GM12878 (cell line): ENCODE results near the gene NR1I2. TPM values are rescaled to one million over a fixed set of nuclear protein-coding genes. Genes with fewer than 3 reads are reported as not detected.
A peak's percentile ranks its signal among the peaks of the same experiment; 100 is the strongest.

ENCODE experiments used
- ATAC-seq: fragments of 200-7000 bp; cut with Tn5 transposase; 3 replicates; pipeline ENCODE4 v1.9.1; 2020; ENCODE audit warnings: mild to moderate bottlenecking, moderate library complexity
- BruUV-seq: library from RNA; stranded (reverse); fragments of 400-500 nt; replicated peaks from 2 replicates; lab custom pipeline; 2021; lab: Mats Ljungman, UMichigan
- CTCF ChIA-PET: fragments of 300-600 bp; sonication (Branson Sonifier 250); formaldehyde crosslinking; extraction: SDS; loops from one replicate; lab custom pipeline; 2021; ENCODE audit warnings: inconsistent platforms; lab: Yijun Ruan, JAX
- POLR2A ChIA-PET: fragments of 350-600 bp; formaldehyde crosslinking; extraction: SDS; loops from one replicate; lab custom pipeline; 2021; ENCODE audit warnings: inconsistent platforms; lab: Charles Lee
- RAD21 ChIA-PET: fragments of 300-600 bp; sonication (Branson Sonifier 250); formaldehyde crosslinking; loops from one replicate; lab custom pipeline; 2023; ENCODE audit warnings: antibody characterized with exemption; ENCODE audit not compliant: unreplicated experiment; lab: Charles Lee
- SMC1A ChIA-PET: fragments of 300-600 bp; sonication (Branson Sonifier 250); formaldehyde crosslinking; loops from one replicate; lab custom pipeline; 2023; ENCODE audit not compliant: unreplicated experiment, uncharacterized antibody; lab: Charles Lee
- DNase-seq: peaks from one replicate; pipeline ENCODE4 v3.0.0-alpha.2; 2011; ENCODE audit warnings: low read depth, low spot score
- FAIRE-seq: peaks from 3 replicates; lab custom pipeline; 2011; peaks lifted over from hg19 to GRCh38; lab: Jason Lieb, UNC
- H2AFZ ChIP-seq: 2 replicates; pipeline ENCODE4 v1.6.0; 2011; ENCODE audit warnings: low read depth, low read length, control low read depth; ENCODE audit not compliant: control insufficient read depth
- H3K27ac ChIP-seq: 2 replicates; pipeline ENCODE4 v1.5.1; 2011; ENCODE audit warnings: control low read depth; ENCODE audit not compliant: control insufficient read depth, insufficient read depth
- H3K27me3 ChIP-seq, 2 experiments: replicated peaks in 1 of 2; 2 replicates each; pipeline versions ENCODE4 v1.6.0 to v1.6.1; 2011; ENCODE audit warnings: low read length in 1 of 2; ENCODE audit not compliant: control insufficient read depth in 2 of 2, insufficient read depth in 2 of 2
- H3K36me3 ChIP-seq, 2 experiments: 2 replicates each; pipeline ENCODE4 v1.5.1; 2011; ENCODE audit warnings: low read length in 1 of 2; ENCODE audit not compliant: control insufficient read depth in 2 of 2, insufficient read depth in 2 of 2
- H3K4me1 ChIP-seq: 2 replicates; pipeline ENCODE4 v1.6.1; 2011; ENCODE audit warnings: mild to moderate bottlenecking, low read length, moderate library complexity, mixed read lengths; ENCODE audit not compliant: control insufficient read depth, insufficient read depth
- H3K4me2 ChIP-seq: 2 replicates; pipeline ENCODE4 v1.6.0; 2011; ENCODE audit warnings: control low read depth; ENCODE audit not compliant: control insufficient read depth, insufficient read depth
- H3K4me3 ChIP-seq: fragments of 200-600 bp; sonication (generic); 2 replicates; pipeline ENCODE4 v1.5.1; 2016
- H3K79me2 ChIP-seq: 2 replicates; pipeline ENCODE4 v1.6.0; 2011; ENCODE audit warnings: low read length; ENCODE audit not compliant: control insufficient read depth, insufficient read depth
- H3K9ac ChIP-seq: 2 replicates; pipeline ENCODE4 v1.8.0; 2011; ENCODE audit warnings: low read length, control low read depth, mixed read lengths; ENCODE audit not compliant: control insufficient read depth, insufficient read depth
- H3K9me3 ChIP-seq: replicated peaks from 3 replicates; pipeline ENCODE4 v1.5.1; 2011; ENCODE audit warnings: mild to moderate bottlenecking, low read length; ENCODE audit not compliant: control insufficient read depth, insufficient read depth
- H4K20me1 ChIP-seq: 2 replicates; pipeline ENCODE4 v1.6.0; 2011; ENCODE audit not compliant: control insufficient read depth, insufficient read depth
- CREM ChIP-seq: IDR thresholded peaks from 2 replicates; pipeline ENCODE4 v1.6.1; 2014; ENCODE audit warnings: antibody characterized with exemption, low read depth
- RAD21 ChIP-seq: IDR thresholded peaks from 2 replicates; pipeline ENCODE4 v1.6.1; 2011; ENCODE audit warnings: mild to moderate bottlenecking, low read depth, low read length, moderate library complexity; ENCODE audit not compliant: insufficient read depth
- WGBS: methylation state at CpG from one replicate; pipeline ENCODE4 v1.1.6; 2016; ENCODE audit warnings: low lambda C conversion rate; ENCODE audit not compliant: insufficient replicate concordance, insufficient coverage; ENCODE audit errors: missing lambda C conversion rate; 5-methylcytosine and 5-hydroxymethylcytosine counted together
- in situ Hi-C: fragments of 300-500 bp; cut with MboI; formaldehyde crosslinking; loops from 9 replicates; pipeline ENCODE4 v1.14.3; 2018; ENCODE audit warnings: mixed read lengths
- intact Hi-C: fragments of 100-400 bp; cut with micrococcal nuclease; formaldehyde crosslinking; loops from one replicate; pipeline ENCODE4 v1.14.2; 2022; ENCODE audit not compliant: unreplicated experiment
- polyA plus RNA-seq, 11 experiments: library from polyadenylated mRNA; depleted of rRNA in 4 of 11; unstranded in 6 of 11; stranded (reverse) in 5 of 11; fragments of >200 nt; fragmentation: Nextera tagmentation in 4 of 11; fragmentation: Illumina TruSeq in 1 of 11; extraction: Ambion mirVana in 4 of 11; extraction: Trizol in 1 of 11; gene quantifications; 1 replicate in 1 of 11; 2 replicates in 10 of 11; pipeline versions ENCODE4 v1.2.1 to v1.2.3, GENCODE V29; 2011 to 2016; ENCODE audit warnings: inconsistent platforms in 2 of 11, missing spikeins in 2 of 11, low read depth in 1 of 11
- total RNA-seq, 4 experiments: library from RNA; depleted of rRNA in 3 of 4; stranded (reverse); fragments of >200 nt in 3 of 4; fragmentation: Illumina TruSeq in 1 of 4; extraction: Trizol in 1 of 4; gene quantifications; 2 replicates each; pipeline versions ENCODE4 v1.2.1 to v1.2.3, GENCODE V29; 2013 to 2021
- TF ChIP-seq, protein P1 (sequence below), 3 experiments: IDR thresholded peaks in 2 of 3; conservative IDR thresholded peaks in 1 of 3; 2 replicates each; pipeline ENCODE4 v1.5.1; 2011; ENCODE audit warnings: low read depth in 3 of 3, low read length in 3 of 3, mild to moderate bottlenecking in 3 of 3, control low read depth in 2 of 3, moderate library complexity in 2 of 3, inconsistent platforms in 1 of 3, mixed read lengths in 1 of 3; ENCODE audit not compliant: control insufficient read depth in 2 of 3, insufficient read depth in 1 of 3; ENCODE audit errors: extremely low read depth in 1 of 3

The NR1I2 gene
- total and polyA plus RNA-seq, 10 of the 15 experiments (the other 5 are each of a cell fraction or from before 2014, with no cell fraction given), result 0.03 to 1.0 (median 0.39) TPM

DNA sequence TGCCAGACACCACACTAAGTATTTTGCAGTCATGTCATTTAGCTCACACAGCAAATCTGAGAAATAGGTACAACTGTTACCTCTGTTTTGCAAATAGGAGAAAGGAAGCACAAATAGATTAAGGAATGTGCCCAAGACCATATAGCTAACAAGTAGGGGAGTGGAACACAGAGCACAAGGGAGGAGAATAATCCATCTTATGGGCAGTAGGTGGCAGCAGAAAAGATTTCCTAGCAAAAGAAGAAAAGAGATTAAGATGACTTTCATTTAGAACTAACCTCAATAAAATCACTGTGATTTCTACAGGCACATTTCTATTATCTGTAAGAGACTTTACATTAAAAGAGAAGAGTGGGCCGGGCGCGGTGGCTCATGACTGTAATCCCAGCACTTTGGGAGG lies 49.1 kb downstream of the NR1I2 start:
- Histone ChIP-seq H3K4me2 (no peak overlapping the region), H3K9me3 (no peaks in the 10 kb centered on the region), H4K20me1 (no peaks in the 10 kb centered on the region), H3K4me3 (no peak overlapping the region), H3K79me2 (no peaks in the 10 kb centered on the region)
- POLR2A ChIA-PET, result interaction anchor here (1.4 kb wide), 1 partner anchor 23 kb away, joined by 3 read pairs; no protein-coding TSS in a partner anchor
- ATAC-seq, result 0 out of 3 replicates have a peak, but pooled peaks have one; percentile 44
- SMC1A ChIA-PET, result interaction anchor here (0.9 to 2.0 kb wide), 5 partner anchors 8 to 295 kb away, joined by 3 to 6 read pairs (median 4); no protein-coding TSS in a partner anchor
- in situ Hi-C loops, result no loop called here
- RAD21 ChIA-PET, result interaction anchor here (1.4 to 1.6 kb wide), 2 partner anchors 10 to 586 kb away, joined by 4 read pairs; no protein-coding TSS in a partner anchor
- CTCF ChIA-PET, result interaction anchor here (0.7 to 3.1 kb wide), 10 partner anchors 8 to 587 kb away, joined by 3 to 15 read pairs (median 5); no protein-coding TSS in a partner anchor
- FAIRE-seq, result no peak
- DNase-seq, result no peak
- TF ChIP-seq, protein P1, sequence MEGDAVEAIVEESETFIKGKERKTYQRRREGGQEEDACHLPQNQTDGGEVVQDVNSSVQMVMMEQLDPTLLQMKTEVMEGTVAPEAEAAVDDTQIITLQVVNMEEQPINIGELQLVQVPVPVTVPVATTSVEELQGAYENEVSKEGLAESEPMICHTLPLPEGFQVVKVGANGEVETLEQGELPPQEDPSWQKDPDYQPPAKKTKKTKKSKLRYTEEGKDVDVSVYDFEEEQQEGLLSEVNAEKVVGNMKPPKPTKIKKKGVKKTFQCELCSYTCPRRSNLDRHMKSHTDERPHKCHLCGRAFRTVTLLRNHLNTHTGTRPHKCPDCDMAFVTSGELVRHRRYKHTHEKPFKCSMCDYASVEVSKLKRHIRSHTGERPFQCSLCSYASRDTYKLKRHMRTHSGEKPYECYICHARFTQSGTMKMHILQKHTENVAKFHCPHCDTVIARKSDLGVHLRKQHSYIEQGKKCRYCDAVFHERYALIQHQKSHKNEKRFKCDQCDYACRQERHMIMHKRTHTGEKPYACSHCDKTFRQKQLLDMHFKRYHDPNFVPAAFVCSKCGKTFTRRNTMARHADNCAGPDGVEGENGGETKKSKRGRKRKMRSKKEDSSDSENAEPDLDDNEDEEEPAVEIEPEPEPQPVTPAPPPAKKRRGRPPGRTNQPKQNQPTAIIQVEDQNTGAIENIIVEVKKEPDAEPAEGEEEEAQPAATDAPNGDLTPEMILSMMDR (IDR thresholded peaks at IDR 0.05 in 2 of 3, conservative IDR thresholded peaks at IDR 0.05 in 1 of 3; ENCODE audit: control insufficient read depth in 2 of 3, extremely low read depth in 1 of 3, insufficient read depth in 1 of 3, low read depth in 3 of 3, low read length in 3 of 3), result peak in 1 of 3 experiments; percentile 24; a peak in 2 of 6 replicates
- TF ChIP-seq RAD21 (0 out of 2 replicates have a peak, but pooled peaks have one; percentile 1), CREM (no peak)
- TF ChIP-seq, all 136 proteins: peak for 2
- no peak overlapping the region for H2AFZ ChIP-seq
- peaks cover 0 to 3% of the 10 kb centered on the region in 2 experiments; a peak in 1 of 4 replicates for H3K36me3 ChIP-seq
- no peak overlapping the region for H3K27ac ChIP-seq
- no peak overlapping the region for H3K9ac ChIP-seq
- BruUV-seq, result no TSS peak
- 97% methylated on average over 3 of the region's 3 CpGs for WGBS
- intact Hi-C loops, result no loop called here
- H3K4me1 ChIP-seq, result no peaks in the 10 kb centered on the region
- H3K27me3 ChIP-seq, result no peaks in the 10 kb centered on the region
